IMR-90 (cell line): Measurements from ENCODE around the gene AP5B1. TPM values are rescaled to one million over a fixed set of nuclear protein-coding genes. Genes with fewer than 3 reads are reported as not detected.

Experiments used
- ATAC-seq: fragments of 200-7000 bp; cut with Tn5 transposase; 2 replicates; pipeline ENCODE4 v1.9.1; 2020; ENCODE audit warnings: low read depth, mild to moderate bottlenecking, moderate library complexity
- BruUV-seq: library from RNA; stranded (reverse); fragments of 400-500 nt; replicated peaks from 2 replicates; lab custom pipeline; 2021; lab: Mats Ljungman, UMichigan
- CTCF ChIA-PET: fragments of 300-600 bp; formaldehyde crosslinking; extraction: SDS; loops from one replicate; lab custom pipeline; 2021; ENCODE audit warnings: antibody characterized with exemption; lab: Yijun Ruan, JAX
- POLR2A ChIA-PET: fragments of 300-600 bp; sonication (Branson Sonifier 250); formaldehyde crosslinking; loops from one replicate; lab custom pipeline; 2022; ENCODE audit warnings: antibody characterized with exemption; ENCODE audit not compliant: unreplicated experiment; lab: Charles Lee
- DNase-seq: peaks from one replicate; pipeline ENCODE4 v3.0.0; 2013
- H2AFZ ChIP-seq: replicated peaks from 2 replicates; pipeline ENCODE3; 2013; ENCODE audit warnings: low read length, mild to moderate bottlenecking; ENCODE audit not compliant: poor library complexity
- H2AK5ac ChIP-seq: 2 replicates; pipeline ENCODE4 v1.6.1; 2013; ENCODE audit warnings: low read depth, low read length, inconsistent platforms
- H2AK9ac ChIP-seq: replicated peaks from 2 replicates; pipeline ENCODE3; 2013; ENCODE audit warnings: mild to moderate bottlenecking, low read depth, low read length, moderate library complexity; ENCODE audit not compliant: poor library complexity
- H2BK120ac ChIP-seq: 2 replicates; pipeline ENCODE4 v1.6.1; 2013; ENCODE audit warnings: low read depth, low read length, inconsistent platforms
- H2BK15ac ChIP-seq: 3 replicates; pipeline ENCODE4 v1.6.1; 2013; ENCODE audit warnings: low read depth, low read length, inconsistent platforms
- H2BK20ac ChIP-seq: 2 replicates; pipeline ENCODE4 v1.6.1; 2013; ENCODE audit warnings: low read depth, mild to moderate bottlenecking, inconsistent platforms, low read length, moderate library complexity
- H2BK5ac ChIP-seq: 2 replicates; pipeline ENCODE4 v1.6.1; 2013; ENCODE audit warnings: mild to moderate bottlenecking, low read depth, low read length, inconsistent platforms; ENCODE audit not compliant: poor library complexity, severe bottlenecking
- H3K14ac ChIP-seq: replicated peaks from 2 replicates; pipeline ENCODE4 v1.6.1; 2013; ENCODE audit warnings: low read depth, low read length, inconsistent platforms
- H3K18ac ChIP-seq: 2 replicates; pipeline ENCODE4 v1.6.1; 2013; ENCODE audit warnings: low read depth, low read length, control low read depth
- H3K23ac ChIP-seq: 2 replicates; pipeline ENCODE4 v1.6.1; 2013; ENCODE audit warnings: low read depth, low read length, inconsistent platforms
- H3K27ac ChIP-seq: 2 replicates; pipeline ENCODE4 v1.5.1; 2013; ENCODE audit warnings: mild to moderate bottlenecking, control low read depth, low read length; ENCODE audit not compliant: insufficient read depth
- H3K27me3 ChIP-seq: 2 replicates; pipeline ENCODE4 v1.6.1; 2013; ENCODE audit warnings: low read length; ENCODE audit not compliant: control insufficient read depth, insufficient read depth
- H3K36me3 ChIP-seq: 2 replicates; pipeline ENCODE4 v1.6.1; 2013; ENCODE audit warnings: low read length, mixed read lengths; ENCODE audit not compliant: control insufficient read depth, insufficient read depth
- H3K4ac ChIP-seq: 2 replicates; pipeline ENCODE4 v1.6.1; 2013; ENCODE audit warnings: low read depth, low read length, inconsistent platforms
- H3K4me1 ChIP-seq: 2 replicates; pipeline ENCODE4 v1.6.1; 2013; ENCODE audit warnings: low read length, mixed read lengths; ENCODE audit not compliant: control insufficient read depth, insufficient read depth
- H3K4me2 ChIP-seq: 2 replicates; pipeline ENCODE4 v1.6.1; 2013; ENCODE audit warnings: low read depth, mild to moderate bottlenecking, control low read depth, low read length, moderate library complexity
- H3K4me3 ChIP-seq: 2 replicates; pipeline ENCODE4 v1.5.1; 2013; ENCODE audit warnings: low read depth, mild to moderate bottlenecking, control low read depth, low read length, moderate library complexity; ENCODE audit not compliant: insufficient read depth
- H3K56ac ChIP-seq: 2 replicates; pipeline ENCODE4 v1.6.1; 2013; ENCODE audit warnings: low read length, inconsistent platforms; ENCODE audit not compliant: insufficient read depth; ENCODE audit errors: extremely low read depth
- H3K79me1 ChIP-seq, 2 experiments: 2 replicates each; pipeline ENCODE4 v1.6.1; 2013; ENCODE audit warnings: low read length in 2 of 2, inconsistent platforms in 1 of 2, low read depth in 1 of 2
- H3K9ac ChIP-seq: 2 replicates; pipeline ENCODE4 v1.6.1; 2013; ENCODE audit warnings: low read depth, low read length, control low read depth
- H3K9me1 ChIP-seq: 2 replicates; pipeline ENCODE4 v1.6.1; 2013; ENCODE audit warnings: low read length, inconsistent platforms; ENCODE audit not compliant: insufficient read depth
- H3K9me3 ChIP-seq: 2 replicates; pipeline ENCODE4 v1.6.1; 2013; ENCODE audit warnings: low read length; ENCODE audit not compliant: control insufficient read depth, insufficient read depth
- H4K20me1 ChIP-seq: 2 replicates; pipeline ENCODE4 v1.6.1; 2013; ENCODE audit warnings: low read length, inconsistent platforms; ENCODE audit not compliant: insufficient read depth
- H4K5ac ChIP-seq: 2 replicates; pipeline ENCODE4 v1.6.1; 2013; ENCODE audit warnings: mild to moderate bottlenecking, low read depth, low read length, control low read depth
- H4K8ac ChIP-seq, 2 experiments: 2 replicates each; pipeline ENCODE4 v1.6.1; 2013; ENCODE audit warnings: low read depth in 2 of 2, low read length in 2 of 2, control low read depth in 1 of 2, inconsistent platforms in 1 of 2
- H4K91ac ChIP-seq: 2 replicates; pipeline ENCODE4 v1.6.1; 2013; ENCODE audit warnings: low read depth, low read length, inconsistent platforms; ENCODE audit not compliant: insufficient read depth
- BHLHE40 ChIP-seq: fragments of 150-350 bp; IDR thresholded peaks from 2 replicates; pipeline ENCODE4 v1.6.1; 2016; ENCODE audit warnings: mild to moderate bottlenecking, low read depth, low read length
- MAZ ChIP-seq: IDR thresholded peaks from 2 replicates; pipeline ENCODE4 v1.6.1; 2012; ENCODE audit warnings: low read depth, mild to moderate bottlenecking, low read length, improper control_type of control experiment, moderate library complexity, borderline replicate concordance
- WGBS, 2 experiments: methylation state at CpG; one replicate each; pipeline versions ENCODE4 v1.1.5 to v1.1.7; 2013; ENCODE audit warnings: missing lambda C conversion rate in 2 of 2; ENCODE audit not compliant: insufficient read length in 1 of 2; ENCODE audit errors: extremely low coverage in 2 of 2; 5-methylcytosine and 5-hydroxymethylcytosine counted together
- dilution Hi-C: fragments of 300-500 bp; cut with HindIII; formaldehyde crosslinking; loops from one replicate; pipeline ENCODE4 v1.14.3; 2018; ENCODE audit warnings: low sequenced_read_pairs; ENCODE audit not compliant: unreplicated experiment
- in situ Hi-C: fragments of 300-500 bp; cut with MboI; formaldehyde crosslinking; loops from 3 replicates; pipeline ENCODE4 v1.14.3; 2019; ENCODE audit warnings: low sequenced_read_pairs, inconsistent platforms, mixed read lengths
- intact Hi-C: fragments of 100-400 bp; cut with micrococcal nuclease; formaldehyde crosslinking; loops from 2 replicates; pipeline ENCODE4 v1.10.0; 2022
- polyA plus RNA-seq, 3 experiments: library from polyadenylated mRNA; depleted of rRNA; stranded (reverse); fragments of >200 nt; gene quantifications; 2 replicates each; pipeline ENCODE4 v1.2.3, GENCODE V29; 2012; ENCODE audit warnings: low replicate concordance in 1 of 3
- total RNA-seq: library from RNA; depleted of rRNA; stranded (reverse); fragments of >200 nt; gene quantifications from 2 replicates; pipeline ENCODE4 v1.2.3, GENCODE V29; 2012

The AP5B1 gene
- total and polyA plus RNA-seq, 2 of the 4 experiments (the other 2 are of a cell fraction) = 2.5 to 5.0 TPM

DNA sequence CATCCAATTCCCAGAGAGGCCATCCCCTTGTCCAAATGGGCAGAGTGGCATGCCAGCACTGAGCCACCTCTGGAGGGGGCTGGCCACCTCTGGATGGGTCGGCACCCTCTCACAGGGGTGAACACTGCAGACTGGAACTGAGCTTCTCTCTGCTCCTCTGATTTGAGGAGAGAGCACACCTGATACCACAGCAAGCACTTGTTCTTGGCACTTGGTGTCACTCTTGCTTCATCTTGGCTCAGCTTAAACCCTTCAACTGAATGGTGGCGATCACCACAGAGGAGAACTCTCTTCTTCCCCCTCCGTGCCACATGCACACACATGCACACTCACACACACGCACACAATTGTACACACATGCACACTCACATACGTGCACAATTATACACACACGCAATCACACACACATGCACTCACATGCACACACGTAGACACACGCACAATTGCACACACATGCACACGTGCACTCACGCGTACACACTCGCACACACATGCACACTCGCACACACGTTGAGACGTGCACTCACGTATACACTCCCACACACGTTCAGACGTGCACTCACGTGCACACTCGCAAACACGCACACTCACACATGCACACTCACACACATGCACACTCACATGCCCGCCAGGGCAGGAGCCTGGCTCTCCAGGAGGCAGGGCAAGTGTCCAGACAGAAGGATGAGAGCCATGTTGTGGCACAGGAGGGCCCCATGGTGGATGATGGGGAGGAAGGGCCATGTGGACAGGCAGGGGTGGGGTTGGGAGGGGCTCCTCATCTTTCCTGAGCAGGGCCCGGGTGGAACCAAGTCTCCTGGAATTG, 29.5 kb upstream of the AP5B1 start:
- dilution Hi-C loops (no loop called here), intact Hi-C loops (no loop called here), in situ Hi-C loops (no loop called here)
- no peak overlapping the region for H3K56ac ChIP-seq
- no peak overlapping the region for H2AK5ac ChIP-seq
- H3K14ac ChIP-seq = no peak overlapping the region
- no peak overlapping the region for H2BK15ac ChIP-seq
- H3K18ac ChIP-seq = no peak overlapping the region
- no peak overlapping the region for H4K5ac ChIP-seq
- no peak overlapping the region for H3K4me2 ChIP-seq
- no peaks in the 10 kb centered on the region for H3K79me1 ChIP-seq
- no peaks in the 10 kb centered on the region for H4K20me1 ChIP-seq
- H3K4ac ChIP-seq = no peak overlapping the region
- no peak overlapping the region for H3K27ac ChIP-seq
- no peak overlapping the region for H3K23ac ChIP-seq
- no peaks in the 10 kb centered on the region for H3K36me3 ChIP-seq
- no peak overlapping the region for H2AK9ac ChIP-seq
- H3K9ac ChIP-seq = no peak overlapping the region
- BruUV-seq = no TSS peak
- H2BK120ac ChIP-seq = no peak overlapping the region
- peak overlapping the region; percentile 61 for H2AFZ ChIP-seq
- 79% methylated on average over 14 of the region's 23 CpGs; no CpG with 5 or more reads in 1 of the 2 experiments for WGBS, 2 experiments
- H2BK20ac ChIP-seq = no peak overlapping the region
- H3K4me3 ChIP-seq = no peak overlapping the region
- H3K9me3 ChIP-seq = no peaks in the 10 kb centered on the region
- H3K27me3 ChIP-seq = peaks cover 34% of the 10 kb centered on the region
- POLR2A ChIA-PET = no interaction called here
- TF ChIP-seq BHLHE40 (no peak), MAZ (no peak)
- DNase-seq (no peak), ATAC-seq (no peak)
- CTCF ChIA-PET = no interaction called here
- H4K91ac ChIP-seq = no peak overlapping the region
- no peak overlapping the region for H2BK5ac ChIP-seq
- no peak overlapping the region for H4K8ac ChIP-seq
- H3K9me1 ChIP-seq = peaks cover 3% of the 10 kb centered on the region; the same call in 1 of the 2 replicates
- no peaks in the 10 kb centered on the region for H3K4me1 ChIP-seq
